Measurements from ENCODE around the gene RNPS1.

RNPS1 gene

GRCh38 chr16:2260250-2260649 lies 7.7 kb downstream of the RNPS1 start:
- TF ChIP-seq EP300 (IDR thresholded peaks at IDR 0.05; ENCODE audit: borderline replicate concordance) (no peak), MAX (IDR thresholded peaks at IDR 0.05) (no peak), CEBPB (IDR thresholded peaks at IDR 0.05) (no peak), ZBTB7A (IDR thresholded peaks at IDR 0.05; ENCODE audit: low read depth) (no peak), TEAD4 (IDR thresholded peaks at IDR 0.05) (no peak), REST (IDR thresholded peaks at IDR 0.05; ENCODE audit: low read depth) (no peak), TCF12 (IDR thresholded peaks at IDR 0.05; ENCODE audit: low read depth) (no peak), NFIC (IDR thresholded peaks at IDR 0.05) (no peak), EGR1 (IDR thresholded peaks at IDR 0.05) (no peak), FOXM1 (IDR thresholded peaks at IDR 0.05; ENCODE audit: borderline replicate concordance, low read depth) (no peak), USF1 (IDR thresholded peaks at IDR 0.05) (no peak), CREB1 (IDR thresholded peaks at IDR 0.05; ENCODE audit: low read depth) (no peak)

GRCh38 chr16:2257726-2258125 lies 10.2 kb downstream of the RNPS1 start:
- no peak for TF ChIP-seq TAF1 (IDR thresholded peaks at IDR 0.05; ENCODE audit: low read depth)
- TF ChIP-seq REST (IDR thresholded peaks at IDR 0.05; ENCODE audit: low read depth) = no peak
- no peak for TF ChIP-seq FOXM1 (IDR thresholded peaks at IDR 0.05; ENCODE audit: borderline replicate concordance, low read depth)
- TF ChIP-seq CEBPB (IDR thresholded peaks at IDR 0.05) = no peak
- no peak for TF ChIP-seq TEAD4 (IDR thresholded peaks at IDR 0.05)
- no peak for TF ChIP-seq ZBTB7A (IDR thresholded peaks at IDR 0.05; ENCODE audit: low read depth)

GRCh38 chr16:2256531-2257140 lies 11.3 kb downstream of the RNPS1 start:
- TF ChIP-seq NFIC (IDR thresholded peaks at IDR 0.05) = no peak
- TF ChIP-seq MAX (IDR thresholded peaks at IDR 0.05) = no peak
- no peak for TF ChIP-seq FOXM1 (IDR thresholded peaks at IDR 0.05; ENCODE audit: borderline replicate concordance, low read depth)
- TF ChIP-seq REST (IDR thresholded peaks at IDR 0.05; ENCODE audit: low read depth) = no peak
- no peak for TF ChIP-seq TEAD4 (IDR thresholded peaks at IDR 0.05)
- TF ChIP-seq EGR1 (IDR thresholded peaks at IDR 0.05) = no peak
- TF ChIP-seq TAF1 (IDR thresholded peaks at IDR 0.05; ENCODE audit: low read depth) = no peak
- no peak for TF ChIP-seq TCF12 (IDR thresholded peaks at IDR 0.05; ENCODE audit: low read depth)
- no peak for TF ChIP-seq ZBTB7A (IDR thresholded peaks at IDR 0.05; ENCODE audit: low read depth)
- no peak for TF ChIP-seq USF1 (IDR thresholded peaks at IDR 0.05)
- no peak for TF ChIP-seq CREB1 (IDR thresholded peaks at IDR 0.05; ENCODE audit: low read depth)
- TF ChIP-seq CEBPB (IDR thresholded peaks at IDR 0.05) = no peak
- no peak for TF ChIP-seq RAD21 (IDR thresholded peaks at IDR 0.05; ENCODE audit: low read depth)
- TF ChIP-seq YY1 (IDR thresholded peaks at IDR 0.05; ENCODE audit: low read depth) = no peak
- no peak for TF ChIP-seq EP300 (IDR thresholded peaks at IDR 0.05; ENCODE audit: borderline replicate concordance)

GRCh38 chr16:2253293-2253692 lies 14.6 kb downstream of the RNPS1 start:
- TF ChIP-seq TAF1 (IDR thresholded peaks at IDR 0.05; ENCODE audit: low read depth) (no peak), ZBTB7A (IDR thresholded peaks at IDR 0.05; ENCODE audit: low read depth) (no peak), FOXM1 (IDR thresholded peaks at IDR 0.05; ENCODE audit: borderline replicate concordance, low read depth) (no peak), REST (IDR thresholded peaks at IDR 0.05; ENCODE audit: low read depth) (no peak), NFIC (IDR thresholded peaks at IDR 0.05) (no peak), EGR1 (IDR thresholded peaks at IDR 0.05) (no peak), TEAD4 (IDR thresholded peaks at IDR 0.05) (no peak), TCF12 (IDR thresholded peaks at IDR 0.05; ENCODE audit: low read depth) (no peak), RAD21 (IDR thresholded peaks at IDR 0.05; ENCODE audit: low read depth) (no peak), EP300 (IDR thresholded peaks at IDR 0.05; ENCODE audit: borderline replicate concordance) (no peak), USF1 (IDR thresholded peaks at IDR 0.05) (no peak), YY1 (IDR thresholded peaks at IDR 0.05; ENCODE audit: low read depth) (no peak), CEBPB (IDR thresholded peaks at IDR 0.05) (no peak), MAX (IDR thresholded peaks at IDR 0.05) (no peak), CREB1 (IDR thresholded peaks at IDR 0.05; ENCODE audit: low read depth) (no peak)

Data from Ishikawa (cell line).